ENCODE data around the gene HPN.
"Not testable (repeated sequence)": the region's sequence is repeated elsewhere in the genome, so short reads cannot be mapped to it uniquely, and the experiment has no call there.

The HPN gene

GRCh38 chr19:35044317-35045117 lies 3.0 kb downstream of the HPN start:
- peak; percentile 72 for DNase-seq

GRCh38 chr19:35045667-35046300 lies 4.3 kb downstream of the HPN start:
- peak; percentile 33 for DNase-seq

- DNase-seq = no peak
These were observed 4.9 kb downstream of the HPN start for GRCh38 chr19:35046461-35046860.

GRCh38 chr19:35048911-35049411 lies 7.4 kb downstream of the HPN start:
- no peak for DNase-seq

GRCh38 chr19:35049456-35049855 lies 7.9 kb downstream of the HPN start:
- DNase-seq = no peak

- DNase-seq = not testable (repeated sequence)
These were observed 9.1 kb downstream of the HPN start for GRCh38 chr19:35050662-35051061.

- DNase-seq = not testable (repeated sequence)
These were observed 9.7 kb downstream of the HPN start for GRCh38 chr19:35051268-35051667.

- DNase-seq = no peak
These were observed 10.3 kb downstream of the HPN start for GRCh38 chr19:35051796-35052195.

- DNase-seq = no peak
These were observed 11.2 kb downstream of the HPN start for GRCh38 chr19:35052599-35053190.

- no peak for DNase-seq
These were observed 12.3 kb downstream of the HPN start for GRCh38 chr19:35053667-35054293.

- DNase-seq = no peak
These were observed 13.1 kb downstream of the HPN start for GRCh38 chr19:35054626-35055025.

- no peak for DNase-seq
These were observed 14.2 kb downstream of the HPN start for GRCh38 chr19:35055715-35056179.

- DNase-seq = no peak
These were observed 15.1 kb downstream of the HPN start for GRCh38 chr19:35056513-35057063.

GRCh38 chr19:35058370-35058769 lies 16.8 kb downstream of the HPN start:
- no peak for DNase-seq

GRCh38 chr19:35059006-35059798 lies 17.7 kb downstream of the HPN start:
- no peak for DNase-seq

- DNase-seq = no peak
These were observed 18.2 kb downstream of the HPN start for GRCh38 chr19:35059799-35060091.

GRCh38 chr19:35060160-35060855 lies 18.8 kb downstream of the HPN start:
- no peak for DNase-seq

GRCh38 chr19:35061583-35062373 lies 20.3 kb downstream of the HPN start:
- DNase-seq = no peak

- no peak for DNase-seq
These were observed 21.4 kb downstream of the HPN start for GRCh38 chr19:35062942-35063341.

GRCh38 chr19:35063940-35064818 lies 22.7 kb downstream of the HPN start:
- DNase-seq = peak; percentile 33
